GM19467 (cell line): ENCODE data around the gene RMDN3.

Experiments used
- ATAC-seq: cut with Tn5 transposase; IDR thresholded peaks from one replicate; pipeline ENCODE4 v1.9.1; 2021; ENCODE audit warnings: mild to moderate bottlenecking, moderate library complexity; ENCODE audit not compliant: unreplicated experiment

RMDN3 gene

GRCh38 chr15:40773496-40773895 lies 18.4 kb upstream of the RMDN3 start:
- ATAC-seq, result no peak

- ATAC-seq, result no peak
Measured at GRCh38 chr15:40772014-40772413, 17.0 kb upstream of the RMDN3 start.

GRCh38 chr15:40771242-40771641 lies 16.2 kb upstream of the RMDN3 start:
- ATAC-seq, result no peak

- no peak for ATAC-seq
Measured at GRCh38 chr15:40770147-40770721, 15.2 kb upstream of the RMDN3 start.

- ATAC-seq, result peak; percentile 41
Measured at GRCh38 chr15:40769274-40770146, 14.5 kb upstream of the RMDN3 start, which contains the start of gene C15orf62. C15orf62 (plus strand) TSS chr15:40769980; CDS start chr15:40770496, 516 bp downstream.

GRCh38 chr15:40768521-40769273 lies 13.6 kb upstream of the RMDN3 start:
- ATAC-seq, result no peak

GRCh38 chr15:40767838-40768500 lies 12.9 kb upstream of the RMDN3 start:
- ATAC-seq, result no peak

- no peak for ATAC-seq
Measured at GRCh38 chr15:40766906-40767837, 12.1 kb upstream of the RMDN3 start.

- ATAC-seq, result no peak
Measured at GRCh38 chr15:40766194-40766815, 11.3 kb upstream of the RMDN3 start.

- ATAC-seq, result no peak
Measured at GRCh38 chr15:40764629-40765103, 9.6 kb upstream of the RMDN3 start.

GRCh38 chr15:40763801-40764628 lies 9.0 kb upstream of the RMDN3 start, which contains the start of gene GCHFR:
GCHFR (plus strand) TSS chr15:40764068; CDS start chr15:40764181, 113 bp downstream.
- no peak for ATAC-seq

- no peak for ATAC-seq
Measured at GRCh38 chr15:40762919-40763800, 8.1 kb upstream of the RMDN3 start.

- no peak for ATAC-seq
Measured at GRCh38 chr15:40759961-40760360, 4.9 kb upstream of the RMDN3 start.

- ATAC-seq, result no peak
Measured at GRCh38 chr15:40756938-40757337, 1.9 kb upstream of the RMDN3 start.

GRCh38 chr15:40755812-40756208 lies 756 bp upstream of the RMDN3 start:
- ATAC-seq, result no peak

GRCh38 chr15:40754574-40754882 lies 526 bp downstream of the RMDN3 start:
- no peak for ATAC-seq

GRCh38 chr15:40751745-40752144 lies 3.3 kb downstream of the RMDN3 start:
- ATAC-seq, result no peak

- no peak for ATAC-seq
Measured at GRCh38 chr15:40750885-40751284, 4.2 kb downstream of the RMDN3 start.
